HEK293 (cell line): ENCODE measurements around the gene RAD9B.

ENCODE experiments used
- CTCF ChIA-PET: fragments of 350-600 bp; formaldehyde crosslinking; extraction: SDS; loops from one replicate; lab custom pipeline; 2021; ENCODE audit warnings: antibody characterized with exemption; lab: Yijun Ruan, JAX
- POLR2A ChIA-PET: fragments of 300-600 bp; formaldehyde crosslinking; extraction: SDS; loops from one replicate; lab custom pipeline; 2020; ENCODE audit warnings: antibody characterized with exemption, inconsistent platforms; lab: Yijun Ruan, JAX
- H3K27ac ChIP-seq: fragments of 200-500 bp; sonication (Bioruptor generic); 2 replicates; pipeline ENCODE4 v1.5.1; 2014; ENCODE audit warnings: low read depth, low read length, control low read depth, inconsistent platforms; ENCODE audit errors: extremely low read depth
- H3K36me3 ChIP-seq, 2 experiments: fragments of 200-500 bp in 1 of 2; sonication (Bioruptor generic) in 1 of 2; 1 replicate in 1 of 2; 2 replicates in 1 of 2; pipeline ENCODE4 v1.5.1; 2014 to 2017; ENCODE audit warnings: inconsistent platforms in 2 of 2, low read length in 2 of 2; ENCODE audit not compliant: control insufficient read depth in 2 of 2, insufficient read depth in 1 of 2
- H3K4me1 ChIP-seq: fragments of 200-500 bp; sonication (Bioruptor generic); 2 replicates; pipeline ENCODE4 v1.5.1; 2014; ENCODE audit warnings: mild to moderate bottlenecking, low read length, inconsistent platforms; ENCODE audit not compliant: control insufficient read depth, insufficient read depth
- H3K4me3 ChIP-seq: 2 replicates; pipeline ENCODE4 v1.5.1; 2011; ENCODE audit warnings: low read depth, mild to moderate bottlenecking, control low read depth, low read length, moderate library complexity
- H3K9me3 ChIP-seq: fragments of 200-500 bp; sonication (Bioruptor generic); 2 replicates; pipeline ENCODE4 v1.5.1; 2014; ENCODE audit warnings: low read depth, low read length, inconsistent platforms; ENCODE audit not compliant: control insufficient read depth, insufficient read depth
- CTCF ChIP-seq: fragments of 450-650 bp; formaldehyde crosslinking; IDR thresholded peaks from 2 replicates; pipeline ENCODE4 v1.5.1; 2016; ENCODE audit warnings: missing biosample characterization, missing genetic modification characterization
- KLF16 ChIP-seq: fragments of 450-650 bp; formaldehyde crosslinking; IDR thresholded peaks from 2 replicates; pipeline ENCODE4 v1.5.1; 2017; ENCODE audit warnings: missing biosample characterization, missing genetic modification characterization
- KLF9 ChIP-seq: fragments of 450-650 bp; formaldehyde crosslinking; IDR thresholded peaks from 2 replicates; pipeline ENCODE4 v1.5.1; 2016; ENCODE audit warnings: missing biosample characterization, missing genetic modification characterization, low read depth
- OSR2 ChIP-seq: fragments of 450-650 bp; formaldehyde crosslinking; IDR thresholded peaks from 2 replicates; pipeline ENCODE4 v1.5.1; 2016; ENCODE audit warnings: missing biosample characterization, missing genetic modification characterization
- PBX3 ChIP-seq: sonication (generic); formaldehyde crosslinking; IDR thresholded peaks from 2 replicates; pipeline ENCODE4 v1.8.1; 2022; ENCODE audit warnings: mild to moderate bottlenecking, moderate library complexity, missing genetic modification reagents
- PRDM1 ChIP-seq: fragments of 450-650 bp; formaldehyde crosslinking; IDR thresholded peaks from 2 replicates; pipeline ENCODE4; 2016; ENCODE audit warnings: missing biosample characterization, missing genetic modification characterization
- PRDM4 ChIP-seq: fragments of 450-650 bp; formaldehyde crosslinking; IDR thresholded peaks from 2 replicates; pipeline ENCODE4 v1.5.1; 2017; ENCODE audit warnings: missing biosample characterization, missing genetic modification characterization
- SP3 ChIP-seq: fragments of 450-650 bp; formaldehyde crosslinking; IDR thresholded peaks from 2 replicates; pipeline ENCODE4 v1.5.1; 2016; ENCODE audit warnings: missing biosample characterization, missing genetic modification characterization
- ZBTB10 ChIP-seq: fragments of 450-650 bp; formaldehyde crosslinking; IDR thresholded peaks from 2 replicates; pipeline ENCODE4 v1.5.1; 2016; ENCODE audit warnings: missing biosample characterization, missing genetic modification characterization
- ZBTB7A ChIP-seq: fragments of 450-650 bp; formaldehyde crosslinking; IDR thresholded peaks from 2 replicates; pipeline ENCODE4 v1.5.1; 2016; ENCODE audit warnings: low read depth, missing biosample characterization, missing genetic modification characterization
- ZIC2 ChIP-seq: fragments of 450-650 bp; formaldehyde crosslinking; IDR thresholded peaks from 2 replicates; pipeline ENCODE4 v1.5.1; 2016; ENCODE audit warnings: missing biosample characterization, missing genetic modification characterization
- ZNF133 ChIP-seq: fragments of 450-650 bp; formaldehyde crosslinking; IDR thresholded peaks from 2 replicates; pipeline ENCODE4 v1.5.1; 2016; ENCODE audit warnings: missing biosample characterization, missing genetic modification characterization
- ZNF146 ChIP-seq: fragments of 450-650 bp; formaldehyde crosslinking; IDR thresholded peaks from 2 replicates; pipeline ENCODE4 v1.5.1; 2016; ENCODE audit warnings: missing biosample characterization, missing genetic modification characterization
- ZNF16 ChIP-seq: fragments of 450-650 bp; formaldehyde crosslinking; IDR thresholded peaks from 2 replicates; pipeline ENCODE4 v1.5.1; 2016; ENCODE audit warnings: low read depth, missing biosample characterization, missing genetic modification characterization
- ZNF184 ChIP-seq: fragments of 450-650 bp; IDR thresholded peaks from 2 replicates; pipeline ENCODE4 v1.5.1; 2018; ENCODE audit warnings: missing biosample characterization, mild to moderate bottlenecking, missing genetic modification characterization
- ZNF24 ChIP-seq: fragments of 450-650 bp; formaldehyde crosslinking; IDR thresholded peaks from 2 replicates; pipeline ENCODE4 v1.5.1; 2016; ENCODE audit warnings: missing biosample characterization, missing genetic modification characterization
- ZNF248 ChIP-seq: fragments of 450-650 bp; formaldehyde crosslinking; IDR thresholded peaks from 2 replicates; pipeline ENCODE4 v1.5.1; 2017; ENCODE audit warnings: missing biosample characterization, missing genetic modification characterization
- ZNF26 ChIP-seq: fragments of 450-650 bp; formaldehyde crosslinking; IDR thresholded peaks from 2 replicates; pipeline ENCODE4 v1.5.1; 2016; ENCODE audit warnings: missing biosample characterization, missing genetic modification characterization
- ZNF433 ChIP-seq: fragments of 450-650 bp; formaldehyde crosslinking; IDR thresholded peaks from 2 replicates; pipeline ENCODE4 v1.5.1; 2016; ENCODE audit warnings: missing biosample characterization, missing genetic modification characterization, low read depth
- ZNF549 ChIP-seq: fragments of 450-650 bp; IDR thresholded peaks from 2 replicates; pipeline ENCODE4 v1.5.1; 2018; ENCODE audit warnings: missing biosample characterization, missing genetic modification characterization, mild to moderate bottlenecking, inconsistent platforms, moderate library complexity
- ZNF561 ChIP-seq: fragments of 450-650 bp; IDR thresholded peaks from 2 replicates; pipeline ENCODE4 v1.5.1; 2018; ENCODE audit warnings: missing biosample characterization, missing genetic modification characterization, borderline replicate concordance
- ZNF580 ChIP-seq: fragments of 450-650 bp; formaldehyde crosslinking; IDR thresholded peaks from 2 replicates; pipeline ENCODE4 v1.5.1; 2016; ENCODE audit warnings: missing biosample characterization, missing genetic modification characterization
- ZNF621 ChIP-seq: fragments of 450-650 bp; formaldehyde crosslinking; IDR thresholded peaks from 2 replicates; pipeline ENCODE4 v1.5.1; 2017; ENCODE audit warnings: missing biosample characterization, missing genetic modification characterization
- ZNF670 ChIP-seq: fragments of 450-650 bp; formaldehyde crosslinking; IDR thresholded peaks from 2 replicates; pipeline ENCODE4 v1.5.1; 2016; ENCODE audit warnings: missing biosample characterization, missing genetic modification characterization, low read depth
- ZNF747 ChIP-seq: fragments of 450-650 bp; formaldehyde crosslinking; IDR thresholded peaks from 2 replicates; pipeline ENCODE4 v1.5.1; 2016; ENCODE audit warnings: missing biosample characterization, missing genetic modification characterization
- ZNF768 ChIP-seq: fragments of 450-650 bp; formaldehyde crosslinking; IDR thresholded peaks from 2 replicates; pipeline ENCODE4 v1.5.1; 2018; ENCODE audit warnings: missing biosample characterization, mild to moderate bottlenecking, missing genetic modification characterization
- ZNF785 ChIP-seq: fragments of 450-650 bp; formaldehyde crosslinking; IDR thresholded peaks from 2 replicates; pipeline ENCODE4 v1.5.1; 2016; ENCODE audit warnings: missing biosample characterization, missing genetic modification characterization

Gene RAD9B

GRCh38 chr12:110543252-110543959 is 41.3 kb downstream of the RAD9B start (continued):
- TF ChIP-seq PRDM4 (tag by site-specific recombination) (no peak; the same call in 1 of the 2 replicates), ZNF26 (no peak), ZNF747 (tag by site-specific recombination) (no peak), ZNF549 (tag by site-specific recombination) (no peak), ZNF768 (tag by site-specific recombination) (peak; percentile 99), ZNF561 (tag by site-specific recombination) (no peak), ZNF133 (tag by site-specific recombination) (no peak), ZBTB7A (tag by site-specific recombination) (no peak), SP3 (tag by site-specific recombination) (no peak), ZIC2 (tag by site-specific recombination) (peak; percentile 47), ZNF580 (peak; percentile 27), KLF9 (no peak), ZNF785 (tag by site-specific recombination) (no peak), ZNF16 (tag by site-specific recombination) (no peak), ZNF248 (tag by site-specific recombination) (no peak), ZNF621 (tag by site-specific recombination) (no peak), ZNF184 (no peak)

- 0 out of 2 replicates have a peak, but pooled peaks have one; percentile 10 for TF ChIP-seq KLF16 (tag by site-specific recombination)
- no peak for TF ChIP-seq PBX3
- peak; percentile 94 for TF ChIP-seq PRDM1 (tag by site-specific recombination)
- no peak for TF ChIP-seq ZBTB10
- no peak for TF ChIP-seq ZNF433 (tag by site-specific recombination)
- no peak for TF ChIP-seq ZNF670 (tag by site-specific recombination)
- TF ChIP-seq ZNF747 (tag by site-specific recombination) = no peak
- no peak for TF ChIP-seq CTCF (tag by site-specific recombination)
- no peak for TF ChIP-seq SP3 (tag by site-specific recombination)
- TF ChIP-seq ZNF146 (tag by site-specific recombination) = no peak
- 0 out of 2 replicates have a peak, but pooled peaks have one; percentile 2 for TF ChIP-seq ZNF24 (tag by site-specific recombination)
- no peak for TF ChIP-seq OSR2
- TF ChIP-seq KLF9 = no peak
- TF ChIP-seq, all 188 proteins: peak for 3
- ChIA-PET POLR2A (no interaction called here), CTCF (interaction anchor here (0.6 to 0.7 kb wide), 2 partner anchors 8 to 25 kb away, joined by 3 read pairs; no protein-coding TSS in a partner anchor)
- Histone ChIP-seq H3K9me3 (no peaks in the 10 kb centered on the region), H3K4me1 (peaks cover 30% of the 10 kb centered on the region), H3K27ac (peak overlapping the region; percentile 65), H3K4me3 (no peak overlapping the region), H3K36me3 (peaks cover 0 to 12% of the 10 kb centered on the region in 2 experiments; a peak in 2 of 3 replicates)
Measured at GRCh38 chr12:110543965-110544364, 41.8 kb downstream of the RAD9B start.
